CD8-positive, alpha-beta memory T cell (primary cell): ENCODE measurements around the gene TMUB1. TPM values are rescaled to one million over a fixed set of nuclear protein-coding genes. Genes with fewer than 3 reads are reported as not detected.

Source experiments
- CTCF ChIA-PET: fragments of 350-600 bp; sonication (Branson Sonifier 250); formaldehyde crosslinking; loops from one replicate; lab custom pipeline; 2021; ENCODE audit warnings: antibody characterized with exemption; lab: Charles Lee
- POLR2A ChIA-PET: fragments of 350-600 bp; sonication (Branson Sonifier 250); formaldehyde crosslinking; loops from one replicate; lab custom pipeline; 2021; ENCODE audit warnings: antibody characterized with exemption; lab: Charles Lee
- DNase-seq, 5 donors: peaks; one replicate each; pipeline versions ENCODE4 v3.0.0 to v3.0.0-alpha.2; 2020 to 2022; ENCODE audit warnings: mixed read lengths in 1 of 5
- H3K27ac ChIP-seq: one replicate; pipeline ENCODE4 v1.7.0; 2013; ENCODE audit warnings: low read depth, mild to moderate bottlenecking, low read length, moderate library complexity
- H3K27me3 ChIP-seq: 2 replicates; pipeline ENCODE4 v1.7.0; 2013; ENCODE audit warnings: low read length, mild to moderate bottlenecking; ENCODE audit not compliant: insufficient read depth, poor library complexity, severe bottlenecking
- H3K36me3 ChIP-seq: 2 replicates; pipeline ENCODE4 v1.7.0; 2013; ENCODE audit warnings: mild to moderate bottlenecking, low read length, moderate library complexity; ENCODE audit not compliant: insufficient read depth
- H3K4me1 ChIP-seq: 2 replicates; pipeline ENCODE4 v1.7.0; 2013; ENCODE audit warnings: mild to moderate bottlenecking, low read length, moderate library complexity; ENCODE audit not compliant: insufficient read depth
- H3K4me3 ChIP-seq: 2 replicates; pipeline ENCODE4 v1.7.0; 2013; ENCODE audit warnings: mild to moderate bottlenecking, low read length
- H3K9me3 ChIP-seq: 2 replicates; pipeline ENCODE4 v1.7.0; 2013; ENCODE audit warnings: mild to moderate bottlenecking, low read length
- H3K27ac Mint-ChIP-seq, 8 donors: one replicate each; pipeline ENCODE4 v1.8.0; 2020 to 2021; ENCODE audit warnings: mixed read lengths in 8 of 8, mild to moderate bottlenecking in 6 of 8, inconsistent platforms in 3 of 8, moderate library complexity in 3 of 8
- H3K27me3 Mint-ChIP-seq, 2 donors: one replicate each; pipeline ENCODE4 v1.8.0; 2020 to 2021; ENCODE audit warnings: mixed read lengths in 2 of 2, mild to moderate bottlenecking in 1 of 2, moderate library complexity in 1 of 2
- H3K36me3 Mint-ChIP-seq, 3 donors: one replicate each; pipeline ENCODE4 v1.8.0; 2020 to 2021; ENCODE audit warnings: mixed read lengths in 3 of 3, inconsistent platforms in 1 of 3, mild to moderate bottlenecking in 1 of 3
- H3K4me1 Mint-ChIP-seq, 3 donors: one replicate each; pipeline ENCODE4 v1.8.0; 2020 to 2021; ENCODE audit warnings: mixed read lengths in 3 of 3, inconsistent platforms in 1 of 3, mild to moderate bottlenecking in 1 of 3
- H3K4me3 Mint-ChIP-seq, 7 donors: one replicate each; pipeline ENCODE4 v1.8.0; 2020 to 2021; ENCODE audit warnings: mixed read lengths in 7 of 7, mild to moderate bottlenecking in 6 of 7, moderate library complexity in 4 of 7, inconsistent platforms in 2 of 7
- H3K9me3 Mint-ChIP-seq, 5 donors: one replicate each; pipeline ENCODE4 v1.8.0; 2020 to 2022; ENCODE audit warnings: mixed read lengths in 5 of 5, mild to moderate bottlenecking in 3 of 5, moderate library complexity in 2 of 5, inconsistent platforms in 1 of 5
- polyA plus RNA-seq: library from polyadenylated mRNA; unstranded; fragments of 300-500 nt; fragmentation: Illumina TruSeq; gene quantifications from one replicate; pipeline ENCODE4 v1.2.3, GENCODE V29; 2021
- total RNA-seq, 2 experiments: library from RNA; stranded (reverse); gene quantifications; one replicate each; pipeline ENCODE4 v1.2.3, GENCODE V29; 2021

TMUB1 gene
- total and polyA plus RNA-seq, 3 experiments from 2014 or later, result 69.7 to 83.5 (median 81.7) TPM

DNA sequence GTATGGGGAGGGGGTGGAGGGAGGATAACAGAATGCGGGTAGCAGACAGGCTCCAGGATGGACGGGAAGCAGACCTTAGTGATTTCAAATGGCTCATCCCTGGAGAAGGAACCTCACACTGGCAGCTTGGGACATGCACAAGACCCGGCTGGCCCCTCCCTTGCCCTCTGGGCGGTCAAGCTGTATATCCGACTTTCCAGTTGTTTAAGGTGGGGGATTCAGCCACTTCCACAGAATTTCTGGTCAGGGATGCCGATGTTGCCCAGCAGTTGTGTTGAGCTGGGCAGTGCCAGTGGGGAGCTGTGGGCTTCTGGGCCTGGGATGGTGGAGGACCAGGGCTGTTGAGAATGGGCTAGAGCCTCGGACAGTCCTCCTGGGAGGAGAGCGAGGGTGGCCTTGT is 45.4 kb upstream of the TMUB1 start:
- Histone ChIP-seq H3K27ac (no peak overlapping the region), H3K9me3 (no peaks in the 10 kb centered on the region), H3K4me3 (no peak overlapping the region), H3K36me3 (peaks cover 5% of the 10 kb centered on the region), H3K4me1 (no peaks in the 10 kb centered on the region), H3K27me3 (no peaks in the 10 kb centered on the region)
- DNase-seq, result no peak
- Mint-ChIP-seq H3K4me1 (peaks cover 3 to 6% (median 5%) of the 10 kb centered on the region in 3 donors), H3K4me3 (no peak overlapping the region), H3K27me3 (no peaks in the 10 kb centered on the region), H3K27ac (no peak overlapping the region), H3K36me3 (peaks cover 0 to 41% (median 5%) of the 10 kb centered on the region in 3 donors), H3K9me3 (no peaks in the 10 kb centered on the region)
- POLR2A ChIA-PET, result no interaction called here
- CTCF ChIA-PET, result interaction anchor here (1.2 kb wide), 1 partner anchor 41 kb away, joined by 3 read pairs; no protein-coding TSS in a partner anchor

DNA sequence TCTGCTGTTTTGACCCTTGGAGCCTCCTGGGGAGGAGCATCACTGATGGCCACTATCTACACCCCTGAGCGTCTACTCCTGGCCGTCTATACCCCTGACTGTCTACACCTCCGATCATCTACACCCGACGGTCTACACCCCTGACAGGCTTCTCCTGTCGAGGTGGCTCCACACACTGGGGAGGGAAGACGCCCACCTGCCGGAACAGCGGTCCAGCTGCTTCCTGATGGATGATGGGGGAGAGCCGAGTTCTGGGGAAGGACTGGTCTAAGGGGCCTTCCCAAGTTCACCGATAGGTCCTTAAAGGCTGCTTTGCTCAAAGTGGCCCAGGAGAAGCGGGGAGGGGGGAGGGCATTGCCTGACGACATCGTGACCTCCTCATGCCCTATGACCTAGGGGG is 44.9 kb upstream of the TMUB1 start:
- H3K4me3 Mint-ChIP-seq, result no peak overlapping the region
- H3K9me3 Mint-ChIP-seq, result no peaks in the 10 kb centered on the region
- Histone ChIP-seq H3K27me3 (no peaks in the 10 kb centered on the region), H3K27ac (no peak overlapping the region), H3K9me3 (no peaks in the 10 kb centered on the region), H3K4me1 (no peaks in the 10 kb centered on the region), H3K36me3 (peaks cover 5% of the 10 kb centered on the region), H3K4me3 (no peak overlapping the region)
- H3K27ac Mint-ChIP-seq, result no peak overlapping the region
- H3K36me3 Mint-ChIP-seq, result peaks cover 0 to 43% (median 5%) of the 10 kb centered on the region in 3 donors
- H3K4me1 Mint-ChIP-seq, result peaks cover 5 to 7% (median 5%) of the 10 kb centered on the region in 3 donors
- CTCF ChIA-PET, result interaction anchor here (1.2 kb wide), 1 partner anchor 42 kb away, joined by 3 read pairs; no protein-coding TSS in a partner anchor
- POLR2A ChIA-PET, result no interaction called here
- DNase-seq, result no peak
- no peaks in the 10 kb centered on the region for H3K27me3 Mint-ChIP-seq

DNA sequence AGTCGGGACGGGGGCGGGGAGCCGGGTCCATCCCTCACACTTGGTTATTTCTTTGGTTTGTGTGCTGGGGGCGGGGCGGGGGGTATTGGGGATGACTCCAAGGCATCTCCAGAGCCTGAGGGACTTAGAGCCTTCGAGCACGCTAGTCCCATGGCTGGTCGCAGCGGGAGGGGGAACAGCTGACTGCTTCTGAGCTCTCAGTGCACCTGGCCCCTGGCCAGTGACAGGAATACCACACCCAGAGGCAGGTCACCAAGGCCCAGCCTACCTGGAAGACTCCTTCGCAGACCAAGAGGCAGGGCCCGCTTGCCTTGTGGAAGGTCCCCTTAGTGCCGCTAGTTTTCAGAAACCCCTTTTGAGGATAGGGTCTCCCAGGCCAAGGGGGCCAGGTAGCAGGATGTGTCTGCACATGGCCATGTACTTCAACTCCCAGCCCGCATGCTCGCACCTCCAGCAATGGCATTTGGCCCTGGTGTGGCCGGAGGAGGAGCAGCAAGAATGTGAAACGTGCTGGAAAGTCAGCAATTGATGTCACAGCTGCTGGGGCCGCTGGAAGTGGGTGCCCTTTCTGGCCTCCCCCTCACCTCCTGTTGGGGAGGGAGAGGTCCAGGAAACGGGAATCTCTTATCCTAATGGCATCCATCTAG is 43.3 kb upstream of the TMUB1 start:
- H3K4me3 Mint-ChIP-seq, result peak overlapping the region in 1 of 7 donors; percentile 23
- H3K36me3 Mint-ChIP-seq, result peaks cover 0 to 40% (median 1%) of the 10 kb centered on the region in 3 donors
- Histone ChIP-seq H3K36me3 (peaks cover 5% of the 10 kb centered on the region), H3K4me1 (no peaks in the 10 kb centered on the region), H3K4me3 (no peak overlapping the region), H3K9me3 (no peaks in the 10 kb centered on the region), H3K27ac (no peak overlapping the region), H3K27me3 (no peaks in the 10 kb centered on the region)
- no peaks in the 10 kb centered on the region for H3K9me3 Mint-ChIP-seq
- no peak for DNase-seq
- H3K27me3 Mint-ChIP-seq, result no peaks in the 10 kb centered on the region
- H3K4me1 Mint-ChIP-seq, result peaks cover 5 to 7% (median 5%) of the 10 kb centered on the region in 3 donors
- H3K27ac Mint-ChIP-seq, result no peak overlapping the region
- ChIA-PET CTCF (no interaction called here), POLR2A (no interaction called here)

DNA sequence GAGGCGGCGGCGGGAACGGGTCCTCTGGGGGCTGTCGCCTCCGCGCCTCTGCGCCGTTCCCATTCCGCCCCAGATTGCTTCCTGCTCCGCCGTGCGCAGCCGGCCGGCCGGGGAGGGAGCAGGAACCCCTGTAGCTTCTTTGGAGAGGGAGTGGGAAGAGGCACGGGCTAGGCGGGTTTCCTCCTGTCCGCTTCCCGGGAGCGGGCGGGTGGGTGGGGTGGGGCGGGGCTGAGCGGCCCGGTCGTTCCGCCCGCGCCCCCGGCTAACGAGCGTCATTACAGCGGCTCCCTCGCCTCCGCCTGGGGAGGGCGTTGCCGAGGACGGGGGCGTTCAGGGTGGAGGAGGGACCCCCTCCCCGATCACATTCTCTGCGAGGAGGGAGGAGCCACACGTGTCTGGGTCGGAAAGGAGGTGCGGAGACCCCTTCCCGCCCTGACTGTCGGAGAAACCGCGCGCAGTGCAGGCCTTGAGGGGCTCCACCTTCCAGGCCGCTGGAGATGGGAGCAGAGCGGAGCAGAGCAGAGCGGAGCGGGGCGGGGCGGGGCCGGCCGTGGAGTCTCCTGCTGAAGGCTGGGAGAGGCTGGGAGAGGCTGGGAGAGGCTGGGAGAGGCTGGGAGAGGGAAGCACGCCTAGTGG is 42.7 kb upstream of the TMUB1 start:
- Histone ChIP-seq H3K36me3 (peaks cover 5% of the 10 kb centered on the region), H3K9me3 (no peaks in the 10 kb centered on the region), H3K4me1 (no peaks in the 10 kb centered on the region), H3K27me3 (no peaks in the 10 kb centered on the region), H3K4me3 (no peak overlapping the region), H3K27ac (no peak overlapping the region)
- peaks cover 0 to 40% (median 4%) of the 10 kb centered on the region in 3 donors for H3K36me3 Mint-ChIP-seq
- no peak overlapping the region for H3K27ac Mint-ChIP-seq
- no peaks in the 10 kb centered on the region for H3K9me3 Mint-ChIP-seq
- H3K4me1 Mint-ChIP-seq, result peaks cover 5 to 7% (median 5%) of the 10 kb centered on the region in 3 donors
- no peak overlapping the region for H3K4me3 Mint-ChIP-seq
- CTCF ChIA-PET, result no interaction called here
- POLR2A ChIA-PET, result no interaction called here
- H3K27me3 Mint-ChIP-seq, result no peaks in the 10 kb centered on the region
- no peak for DNase-seq

DNA sequence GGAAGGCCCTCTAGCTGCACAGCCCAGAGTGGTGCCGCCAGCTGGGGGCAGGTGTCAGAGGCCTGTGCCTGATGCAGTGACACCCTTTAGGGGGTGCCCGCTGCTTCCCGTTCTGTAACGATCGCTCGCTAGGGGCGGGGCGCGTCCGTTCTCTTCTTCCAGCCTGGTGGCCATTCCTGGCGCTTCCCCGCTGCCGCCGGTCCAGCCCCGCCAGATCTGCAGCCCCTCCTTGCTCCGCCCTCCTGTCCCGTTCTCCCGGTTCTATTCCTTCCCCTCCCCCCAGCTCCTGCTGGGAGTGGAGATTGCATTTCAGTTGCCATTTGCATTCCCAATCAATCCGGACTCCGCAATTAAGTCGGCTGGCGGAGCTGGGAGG is 42.2 kb upstream of the TMUB1 start:
- no peak overlapping the region for H3K4me3 Mint-ChIP-seq
- H3K27ac Mint-ChIP-seq, result no peak overlapping the region
- H3K27me3 Mint-ChIP-seq, result no peaks in the 10 kb centered on the region
- H3K4me3 ChIP-seq, result no peak overlapping the region
- no peak overlapping the region for H3K27ac ChIP-seq
- ChIA-PET CTCF (interaction anchor here (2.0 kb wide), 1 partner anchor 180 kb away, joined by 10 read pairs; no protein-coding TSS in a partner anchor), POLR2A (no interaction called here)
- no peaks in the 10 kb centered on the region for H3K9me3 ChIP-seq
- DNase-seq, result no peak
- peaks cover 0 to 42% (median 4%) of the 10 kb centered on the region in 3 donors for H3K36me3 Mint-ChIP-seq
- H3K4me1 ChIP-seq, result no peaks in the 10 kb centered on the region
- no peaks in the 10 kb centered on the region for H3K27me3 ChIP-seq
- no peaks in the 10 kb centered on the region for H3K9me3 Mint-ChIP-seq
- H3K4me1 Mint-ChIP-seq, result peaks cover 5 to 7% (median 5%) of the 10 kb centered on the region in 3 donors
- peaks cover 5% of the 10 kb centered on the region for H3K36me3 ChIP-seq

DNA sequence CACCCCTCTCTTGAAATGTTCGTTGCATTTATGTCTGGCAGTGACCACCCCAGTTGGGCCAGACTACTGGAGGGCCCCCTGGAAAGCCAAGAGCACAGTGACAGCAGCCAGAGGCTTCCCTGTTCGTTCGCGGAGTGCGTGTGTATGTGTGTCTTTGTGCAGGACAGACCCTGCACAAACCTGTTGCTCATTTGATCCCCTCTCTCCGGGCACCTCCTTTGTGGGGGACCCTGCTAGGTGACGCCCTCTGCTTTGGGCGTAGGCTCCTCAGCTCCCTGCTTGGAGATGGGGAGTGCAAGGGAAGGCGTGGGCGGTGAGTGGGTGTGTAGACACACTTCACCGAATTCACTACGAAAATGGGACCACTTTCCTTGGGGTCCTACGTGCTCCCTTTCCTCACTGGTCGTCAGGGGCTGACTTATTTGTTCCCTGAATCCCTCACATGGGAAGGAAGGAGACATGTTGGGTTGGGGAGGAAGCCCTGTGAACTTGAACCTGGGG is 41.7 kb upstream of the TMUB1 start:
- H3K27me3 Mint-ChIP-seq, result no peaks in the 10 kb centered on the region
- DNase-seq, result no peak
- no peak overlapping the region for H3K27ac ChIP-seq
- ChIA-PET CTCF (interaction anchor here (1.3 to 2.2 kb wide), 7 partner anchors 14 to 181 kb away, joined by 3 to 37 read pairs (median 9); no protein-coding TSS in a partner anchor), POLR2A (no interaction called here)
- no peaks in the 10 kb centered on the region for H3K4me1 ChIP-seq
- H3K9me3 Mint-ChIP-seq, result no peaks in the 10 kb centered on the region
- no peaks in the 10 kb centered on the region for H3K27me3 ChIP-seq
- no peaks in the 10 kb centered on the region for H3K9me3 ChIP-seq
- peaks cover 0 to 42% (median 4%) of the 10 kb centered on the region in 3 donors for H3K36me3 Mint-ChIP-seq
- peaks cover 5 to 7% (median 5%) of the 10 kb centered on the region in 3 donors for H3K4me1 Mint-ChIP-seq
- H3K27ac Mint-ChIP-seq, result peak overlapping the region in 1 of 8 donors; percentile 72
- H3K36me3 ChIP-seq, result peaks cover 5% of the 10 kb centered on the region
- H3K4me3 Mint-ChIP-seq, result no peak overlapping the region
- no peak overlapping the region for H3K4me3 ChIP-seq

DNA sequence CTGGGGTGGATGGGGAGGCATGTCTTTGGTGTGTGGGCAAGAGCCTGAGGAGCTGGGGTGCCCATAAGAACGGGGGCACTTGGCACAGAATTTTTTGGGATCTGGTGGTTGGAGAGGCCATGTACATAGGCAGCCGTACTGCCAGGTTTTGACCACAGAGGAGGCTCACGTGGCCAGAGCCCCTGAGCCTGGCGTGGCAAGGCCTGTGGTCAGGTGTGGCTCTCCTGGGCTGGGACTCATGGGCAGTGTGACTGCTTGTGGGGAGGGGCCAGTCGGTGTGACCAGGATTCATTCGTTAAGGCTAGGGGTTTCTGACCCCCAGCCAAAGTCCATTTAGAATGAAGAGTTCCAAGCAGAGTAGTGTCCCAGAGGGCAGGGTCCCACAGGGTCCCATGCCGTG is 41.2 kb upstream of the TMUB1 start:
- Histone ChIP-seq H3K4me1 (no peaks in the 10 kb centered on the region), H3K36me3 (peaks cover 5% of the 10 kb centered on the region), H3K9me3 (no peaks in the 10 kb centered on the region), H3K27ac (no peak overlapping the region), H3K4me3 (no peak overlapping the region), H3K27me3 (no peaks in the 10 kb centered on the region)
- H3K27ac Mint-ChIP-seq, result peak overlapping the region in 1 of 8 donors; percentile 72
- H3K4me1 Mint-ChIP-seq, result peaks cover 5 to 7% (median 5%) of the 10 kb centered on the region in 3 donors
- no peaks in the 10 kb centered on the region for H3K9me3 Mint-ChIP-seq
- H3K36me3 Mint-ChIP-seq, result peaks cover 0 to 46% (median 4%) of the 10 kb centered on the region in 3 donors
- H3K27me3 Mint-ChIP-seq, result no peaks in the 10 kb centered on the region
- DNase-seq, result no peak
- CTCF ChIA-PET, result interaction anchor here (0.7 to 2.2 kb wide), 25 partner anchors 8 to 723 kb away, joined by 3 to 37 read pairs (median 4); partner anchors contain the start of gene ASIC3
- no peak overlapping the region for H3K4me3 Mint-ChIP-seq
- POLR2A ChIA-PET, result interaction anchor here (0.6 kb wide), 1 partner anchor 57 kb away, joined by 8 read pairs; no protein-coding TSS in a partner anchor
